HepG2 (cell line): ENCODE results near the gene CDC34. TPM values are rescaled to one million over a fixed set of nuclear protein-coding genes. Genes with fewer than 3 reads are reported as not detected.
A peak's percentile ranks its signal among the peaks of the same experiment; 100 is the strongest.

Experiments used
- BCL3 ChIP-seq: sonication (generic); formaldehyde crosslinking; IDR thresholded peaks from 2 replicates; pipeline ENCODE4 v1.5.1; 2020; ENCODE audit warnings: mild to moderate bottlenecking, missing genetic modification reagents, moderate library complexity
- CREB3 ChIP-seq: sonication (generic); formaldehyde crosslinking; IDR thresholded peaks from 2 replicates; pipeline ENCODE4 v1.5.0; 2020; ENCODE audit warnings: missing genetic modification reagents
- CSRNP1 ChIP-seq: sonication (generic); formaldehyde crosslinking; IDR thresholded peaks from 2 replicates; pipeline ENCODE4 v1.8.1; 2023; ENCODE audit warnings: mild to moderate bottlenecking, missing genetic modification reagents
- EHMT2 ChIP-seq: fragments of 200-600 bp; sonication (generic); IDR thresholded peaks from 2 replicates; pipeline ENCODE4 v1.7.0; 2017; ENCODE audit warnings: antibody characterized with exemption, low read depth, low read length, borderline replicate concordance
- FOXC1 ChIP-seq: sonication (generic); formaldehyde crosslinking; IDR thresholded peaks from 2 replicates; pipeline ENCODE4 v1.8.0; 2022; ENCODE audit warnings: mild to moderate bottlenecking, missing genetic modification reagents, borderline replicate concordance
- HHEX ChIP-seq: IDR thresholded peaks from 2 replicates; pipeline ENCODE4 v1.6.1; 2016; ENCODE audit warnings: control low read depth
- HNRNPK ChIP-seq: fragments of 200-400 bp; formaldehyde crosslinking; IDR thresholded peaks from 2 replicates; pipeline ENCODE4 v1.6.1; 2018; ENCODE audit warnings: low read length, low read depth, moderate library complexity, mild to moderate bottlenecking; ENCODE audit not compliant: poor library complexity, severe bottlenecking
- HOXD1 ChIP-seq: sonication (generic); formaldehyde crosslinking; IDR thresholded peaks from 2 replicates; pipeline ENCODE4 v1.5.0; 2020; ENCODE audit warnings: missing genetic modification reagents
- NFE2 ChIP-seq: sonication (generic); formaldehyde crosslinking; IDR thresholded peaks from 2 replicates; pipeline ENCODE4 v1.4.0; 2020; ENCODE audit warnings: missing genetic modification reagents
- NFYB ChIP-seq: sonication (generic); formaldehyde crosslinking; IDR thresholded peaks from 2 replicates; pipeline ENCODE4 v1.4.0; 2020; ENCODE audit warnings: missing genetic modification reagents
- NONO ChIP-seq, 2 experiments: fragments of 450-650 bp in 1 of 2; sonication (generic) in 1 of 2; formaldehyde crosslinking in 1 of 2; IDR thresholded peaks in 1 of 2; conservative IDR thresholded peaks in 1 of 2; 2 replicates each; pipeline versions ENCODE4 v1.6.1 to v1.8.0; 2017 to 2022; ENCODE audit warnings: mild to moderate bottlenecking in 1 of 2, missing genetic modification reagents in 1 of 2, moderate library complexity in 1 of 2
- NR2C2 ChIP-seq: sonication (generic); formaldehyde crosslinking; IDR thresholded peaks from 2 replicates; pipeline ENCODE4 v1.4.0; 2020; ENCODE audit warnings: missing genetic modification reagents, mild to moderate bottlenecking, moderate library complexity, borderline replicate concordance
- PHF20 ChIP-seq: sonication (generic); formaldehyde crosslinking; IDR thresholded peaks from 2 replicates; pipeline ENCODE4 v1.5.0; 2020; ENCODE audit warnings: mild to moderate bottlenecking, missing genetic modification reagents
- POLR2G ChIP-seq: fragments of 200-400 bp; formaldehyde crosslinking; IDR thresholded peaks from 2 replicates; pipeline ENCODE4 v1.6.1; 2018; ENCODE audit warnings: mild to moderate bottlenecking, low read depth, low read length, moderate library complexity
- RBM39 ChIP-seq: fragments of 200-400 bp; formaldehyde crosslinking; IDR thresholded peaks from one replicate; pipeline ENCODE4 v1.6.1; 2018; ENCODE audit warnings: antibody characterized with exemption, mild to moderate bottlenecking, low read depth, low read length; ENCODE audit not compliant: poor library complexity, severe bottlenecking
- REPIN1 ChIP-seq: sonication (generic); formaldehyde crosslinking; IDR thresholded peaks from 2 replicates; pipeline ENCODE4 v1.8.0; 2022; ENCODE audit warnings: missing genetic modification reagents, low read depth, mild to moderate bottlenecking, borderline replicate concordance
- SPEN ChIP-seq: sonication (generic); formaldehyde crosslinking; IDR thresholded peaks from 2 replicates; pipeline ENCODE4 v1.5.1; 2020; ENCODE audit warnings: low read depth, mild to moderate bottlenecking, missing genetic modification reagents
- TCF12 ChIP-seq, 2 experiments: fragments of 450-650 bp in 1 of 2; sonication (generic) in 1 of 2; formaldehyde crosslinking in 1 of 2; IDR thresholded peaks; 2 replicates each; pipeline versions ENCODE4 v1.6.1 to v1.8.0; 2017 to 2022; ENCODE audit warnings: antibody characterized with exemption in 1 of 2, mild to moderate bottlenecking in 1 of 2, missing genetic modification reagents in 1 of 2, moderate library complexity in 1 of 2
- TCF7L2 ChIP-seq: IDR thresholded peaks from 2 replicates; pipeline ENCODE4 v1.6.1; 2011; ENCODE audit warnings: mild to moderate bottlenecking, low read depth, low read length, moderate library complexity
- ZFP41 ChIP-seq: sonication (generic); formaldehyde crosslinking; IDR thresholded peaks from 2 replicates; pipeline ENCODE4 v1.4.0; 2020; ENCODE audit warnings: mild to moderate bottlenecking, missing genetic modification reagents, borderline replicate concordance
- ZMYM4 ChIP-seq: sonication (generic); formaldehyde crosslinking; IDR thresholded peaks from 2 replicates; pipeline ENCODE4 v1.8.1; 2023; ENCODE audit warnings: mild to moderate bottlenecking, missing genetic modification reagents
- ZNF557 ChIP-seq: sonication (generic); formaldehyde crosslinking; IDR thresholded peaks from 2 replicates; pipeline ENCODE4 v1.4.0; 2020; ENCODE audit warnings: missing genetic modification reagents
- ZNF841 ChIP-seq: sonication (generic); formaldehyde crosslinking; IDR thresholded peaks from 2 replicates; pipeline ENCODE4 v1.8.1; 2023; ENCODE audit warnings: missing genetic modification reagents, borderline replicate concordance
- polyA plus RNA-seq, 8 experiments: library from polyadenylated mRNA; depleted of rRNA in 3 of 8; stranded (reverse) in 7 of 8; unstranded in 1 of 8; fragments of >200 nt; fragmentation: Illumina TruSeq in 4 of 8; extraction: Trizol in 4 of 8; gene quantifications; 2 replicates each; pipeline versions ENCODE4 v1.2.1 to v1.2.3, GENCODE V29; 2011 to 2016; ENCODE audit warnings: low read depth in 4 of 8, missing spikeins in 1 of 8, mixed read lengths in 1 of 8; ENCODE audit not compliant: insufficient read depth in 1 of 8
- total RNA-seq, 5 experiments: library from RNA; depleted of rRNA; stranded (reverse); fragments of >200 nt; fragmentation: Illumina TruSeq; extraction: Trizol; gene quantifications; 2 replicates each; pipeline ENCODE4 v1.2.3, GENCODE V29; 2016; ENCODE audit warnings: low read depth in 1 of 5
- TF ChIP-seq, protein P1 (sequence below): sonication (generic); formaldehyde crosslinking; IDR thresholded peaks from 2 replicates; pipeline ENCODE4 v1.4.0; 2020; ENCODE audit warnings: low read depth, mild to moderate bottlenecking, missing genetic modification reagents

The CDC34 gene
- total and polyA plus RNA-seq, 2 of the 13 experiments (the other 11 are each of a cell fraction or from before 2014, with no cell fraction given), result 138 to 150 TPM

GRCh38 chr19:532561-533363 lies 1.2 kb downstream of the CDC34 start (continued):
- no peak for TF ChIP-seq CSRNP1
- TF ChIP-seq REPIN1 (CRISPR knock-in tag), result no peak; the same call in 1 of the 2 replicates
- TF ChIP-seq FOXC1 (CRISPR knock-in tag), result no peak; the same call in 1 of the 2 replicates
- 0 out of 2 replicates have a peak, but pooled peaks have one; percentile 38 for TF ChIP-seq BCL3 (CRISPR knock-in tag)
- TF ChIP-seq PHF20 (CRISPR knock-in tag), result no peak
- no peak for TF ChIP-seq ZNF557 (CRISPR knock-in tag)
- TF ChIP-seq ZFP41 (CRISPR knock-in tag), result no peak
- TF ChIP-seq EHMT2, result no peak
- no peak for TF ChIP-seq HNRNPK
- TF ChIP-seq HOXD1, result 0 out of 2 replicates have a peak, but pooled peaks have one; percentile 5
- TF ChIP-seq RBM39, result peak; percentile 38
- 0 out of 2 replicates have a peak, but pooled peaks have one; percentile 27 for TF ChIP-seq POLR2G
- no peak for TF ChIP-seq NFE2 (CRISPR knock-in tag)
- TF ChIP-seq NONO (IDR thresholded peaks at IDR 0.05), result no peak
- TF ChIP-seq NONO (CRISPR knock-in tag; conservative IDR thresholded peaks at IDR 0.05), result no peak
- TF ChIP-seq SPEN (CRISPR knock-in tag), result 0 out of 2 replicates have a peak, but pooled peaks have one; percentile 40
- TF ChIP-seq NR2C2, result peak; percentile 74
- peak; percentile 73; the same call in 1 of the 2 replicates for TF ChIP-seq CREB3
- TF ChIP-seq NFYB (CRISPR knock-in tag), result no peak
- TF ChIP-seq, protein P1, sequence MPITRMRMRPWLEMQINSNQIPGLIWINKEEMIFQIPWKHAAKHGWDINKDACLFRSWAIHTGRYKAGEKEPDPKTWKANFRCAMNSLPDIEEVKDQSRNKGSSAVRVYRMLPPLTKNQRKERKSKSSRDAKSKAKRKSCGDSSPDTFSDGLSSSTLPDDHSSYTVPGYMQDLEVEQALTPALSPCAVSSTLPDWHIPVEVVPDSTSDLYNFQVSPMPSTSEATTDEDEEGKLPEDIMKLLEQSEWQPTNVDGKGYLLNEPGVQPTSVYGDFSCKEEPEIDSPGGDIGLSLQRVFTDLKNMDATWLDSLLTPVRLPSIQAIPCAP, result no peak
- TF ChIP-seq HHEX (CRISPR knock-in tag), result peak; percentile 69
- no peak for TF ChIP-seq TCF7L2
- TF ChIP-seq ZMYM4, result peak; percentile 11; the same call in 1 of the 2 replicates
- no peak for TF ChIP-seq ZNF841 (CRISPR knock-in tag)
- TF ChIP-seq TCF12 (IDR thresholded peaks at IDR 0.05), result no peak
- TF ChIP-seq TCF12 (CRISPR knock-in tag; IDR thresholded peaks at IDR 0.05), result 0 out of 2 replicates have a peak, but pooled peaks have one; percentile 33
